HG03196 (cell line): ENCODE results near the gene EIF1AD.
A peak's percentile ranks its signal among the peaks of the same experiment; 100 is the strongest.

ENCODE experiments used
- ATAC-seq: cut with Tn5 transposase; IDR thresholded peaks from one replicate; pipeline ENCODE4 v1.9.1; 2021; ENCODE audit not compliant: unreplicated experiment

The EIF1AD gene

GRCh38 chr11:66006134-66006890 is 4.4 kb upstream of the EIF1AD start:
- no peak for ATAC-seq

DNA sequence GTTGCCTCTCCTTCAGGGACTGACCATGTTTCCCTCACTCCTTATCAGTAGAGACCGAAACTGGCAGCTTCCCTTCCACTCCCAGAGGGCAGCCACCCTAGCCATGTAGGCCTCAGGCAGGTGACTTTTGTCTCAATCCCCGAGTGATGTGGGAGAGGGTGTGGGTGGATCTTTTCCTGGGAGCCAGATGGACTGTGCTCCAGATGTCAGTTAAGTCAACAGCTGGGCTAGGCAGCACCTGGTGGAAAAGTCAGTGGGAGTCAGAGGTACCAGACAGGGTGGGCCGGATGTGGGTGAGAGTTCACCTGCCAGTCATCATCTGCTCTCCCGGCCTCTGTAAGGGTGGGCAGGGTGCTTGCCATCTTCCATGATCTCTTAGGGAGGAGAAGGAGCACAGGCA is 2.2 kb upstream of the EIF1AD start:
- no peak for ATAC-seq

DNA sequence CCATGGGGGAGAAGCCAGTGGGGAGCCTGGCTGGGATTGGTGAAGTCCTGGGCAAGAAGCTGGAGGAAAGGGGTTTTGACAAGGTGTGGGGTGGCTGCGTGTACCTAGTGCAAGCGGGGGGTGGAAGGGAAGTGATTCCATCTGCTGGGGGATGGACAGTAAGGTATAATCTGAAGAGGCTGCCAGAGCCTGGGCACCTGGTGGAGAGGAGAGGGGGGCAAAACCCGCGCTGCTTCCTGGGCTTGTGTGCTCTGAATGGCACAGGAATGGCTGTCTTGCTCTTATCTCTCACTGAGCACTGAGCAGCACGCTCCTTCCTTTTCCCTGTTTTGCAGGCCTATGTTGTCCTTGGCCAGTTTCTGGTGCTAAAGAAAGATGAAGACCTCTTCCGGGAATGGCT is 1.3 kb upstream of the EIF1AD start:
- ATAC-seq = no peak

DNA sequence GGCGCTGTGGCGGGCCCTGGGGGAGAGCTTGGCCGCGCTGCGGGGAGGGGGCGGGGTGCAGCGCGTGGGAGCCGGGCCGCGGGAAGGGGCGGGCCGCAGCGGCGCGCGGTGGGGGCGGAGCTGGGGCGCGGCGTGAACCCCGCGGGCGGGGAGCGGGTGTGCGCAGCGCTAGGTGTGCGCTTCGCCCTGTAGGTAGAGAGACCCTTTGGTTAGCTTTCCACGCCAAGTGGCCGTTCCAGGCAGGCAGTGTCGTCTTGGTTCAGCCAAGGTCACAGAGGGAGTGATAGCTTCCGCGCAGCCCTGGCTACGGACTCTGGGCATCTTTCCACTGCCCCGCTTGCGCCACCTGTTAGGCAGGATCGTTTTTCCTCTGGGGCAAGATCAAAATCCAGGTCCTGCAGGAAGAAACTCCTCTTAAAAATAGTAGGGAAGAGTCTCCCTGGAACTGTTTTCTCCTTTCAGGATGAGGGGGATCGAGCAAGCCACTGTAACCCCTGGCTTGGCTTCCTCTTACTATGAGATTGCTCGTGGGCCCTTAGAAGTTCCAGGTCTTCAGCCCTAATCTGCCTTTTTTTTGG is 780 bp upstream of the EIF1AD start:
- ATAC-seq = peak; percentile 38

DNA sequence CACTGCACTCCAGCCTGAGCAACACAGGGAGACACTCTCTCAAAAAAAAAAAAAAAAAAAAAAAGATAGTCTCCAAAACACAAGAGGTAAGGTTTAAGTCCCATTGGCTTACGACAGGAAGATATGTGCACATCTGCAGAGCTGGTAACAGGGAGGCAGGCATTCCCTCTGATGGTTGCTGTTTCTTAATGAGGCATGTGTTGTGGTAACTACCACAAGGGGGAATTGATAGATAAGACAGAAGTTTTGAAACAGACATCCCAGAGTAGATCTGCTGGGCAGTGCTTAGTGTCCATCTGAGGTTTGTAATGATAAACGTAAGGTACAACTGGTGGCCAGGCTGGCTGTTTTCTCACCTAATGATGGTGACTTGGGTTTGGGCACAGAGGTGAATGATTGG is 4.7 kb downstream of the EIF1AD start:
- no peak for ATAC-seq

DNA sequence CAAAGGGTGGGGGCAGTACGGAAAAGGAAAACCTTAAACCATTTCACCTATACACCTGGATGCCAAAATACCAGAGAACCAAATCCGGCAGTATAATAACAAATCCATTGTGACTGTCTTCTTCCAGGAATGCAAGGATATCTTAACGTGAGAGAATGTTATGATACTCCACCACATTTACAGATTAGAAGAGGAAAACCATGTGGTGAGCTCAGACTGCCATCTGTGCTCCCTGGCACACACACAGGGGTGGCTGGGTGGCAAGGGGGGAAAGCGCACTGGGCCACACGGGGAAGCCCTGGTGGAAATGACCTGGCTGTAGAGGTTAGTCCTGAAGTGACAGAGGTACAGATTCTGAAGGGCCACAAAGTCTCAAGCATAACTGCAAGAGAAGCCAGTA is 9.9 kb downstream of the EIF1AD start:
- no peak for ATAC-seq

DNA sequence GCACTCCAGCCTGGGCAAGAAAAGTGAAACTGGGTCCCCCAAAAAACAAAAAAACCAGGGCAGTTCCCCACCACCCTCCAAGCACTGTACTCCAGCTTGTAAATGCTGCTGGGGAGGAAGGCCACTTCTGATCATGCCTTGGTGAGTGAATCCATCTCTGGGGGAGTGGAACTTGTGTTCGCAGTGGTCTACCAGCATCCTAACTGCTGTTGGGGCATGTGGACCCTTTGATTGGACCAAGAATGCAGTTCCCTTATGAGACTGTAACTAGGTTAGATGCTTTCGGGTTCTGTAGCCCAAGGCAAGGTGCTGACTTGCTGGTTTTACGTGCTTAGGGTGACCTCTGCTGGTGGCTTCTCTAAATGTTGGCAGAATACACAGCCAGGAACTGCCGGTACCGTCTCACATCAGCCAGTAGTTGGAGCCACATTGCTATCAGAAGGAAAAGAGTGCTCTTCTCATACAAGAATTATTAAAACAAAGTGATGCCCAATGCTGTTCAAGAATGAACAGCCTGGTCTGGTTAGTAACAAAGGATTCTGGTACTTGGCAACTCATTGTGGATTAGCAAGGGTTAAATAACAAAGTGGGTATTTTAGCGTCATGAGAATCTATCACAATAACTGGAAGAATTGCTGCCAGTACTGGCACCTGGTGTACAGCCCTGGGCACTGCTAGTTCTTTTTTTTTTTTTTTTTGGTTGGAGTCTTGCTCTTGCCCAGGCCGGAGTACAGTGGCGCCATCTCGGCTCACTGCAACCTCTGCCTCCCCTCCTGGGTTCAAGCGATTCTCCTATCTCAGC is 13.0 kb downstream of the EIF1AD start:
- peak; percentile 82 for ATAC-seq

DNA sequence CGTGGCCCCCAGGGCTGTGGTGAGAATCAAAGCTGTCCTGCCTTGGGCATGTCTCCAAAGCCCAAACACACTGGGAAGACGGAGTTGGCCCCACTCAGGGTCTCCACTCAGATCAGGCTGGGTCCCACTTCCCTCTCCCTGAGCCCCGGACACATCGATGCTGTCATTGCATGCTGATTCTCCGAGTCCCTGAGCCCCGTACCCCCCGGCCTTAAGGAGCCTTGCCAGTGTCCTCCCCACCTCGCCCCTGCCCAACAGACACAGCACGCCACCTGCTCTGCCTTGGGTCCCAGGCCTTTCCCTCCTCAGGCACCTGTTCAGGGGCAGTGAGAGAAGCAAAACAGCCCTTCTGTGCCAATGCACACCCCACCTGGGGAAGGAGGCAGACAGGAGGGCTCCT is 14.6 kb downstream of the EIF1AD start:
- no peak for ATAC-seq

DNA sequence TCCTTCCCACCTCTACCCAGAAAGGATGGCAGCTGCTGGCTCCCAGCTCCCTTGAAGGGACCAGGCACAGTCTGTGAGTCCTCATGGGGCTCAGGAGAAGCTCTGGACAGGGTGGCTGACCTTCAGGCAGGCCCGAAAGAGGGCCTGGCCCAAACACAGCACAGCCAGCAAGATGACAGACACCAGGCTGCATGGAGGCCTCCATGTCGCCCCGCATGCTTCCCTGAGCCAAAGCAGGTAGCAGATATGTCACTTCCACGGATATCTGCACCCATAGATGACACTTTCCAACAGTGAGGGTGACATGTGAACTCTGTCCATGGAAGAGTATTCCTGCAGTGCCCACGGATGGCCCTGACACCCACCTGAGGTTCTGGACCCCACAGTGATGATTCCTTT is 18.4 kb downstream of the EIF1AD start:
- ATAC-seq = no peak

DNA sequence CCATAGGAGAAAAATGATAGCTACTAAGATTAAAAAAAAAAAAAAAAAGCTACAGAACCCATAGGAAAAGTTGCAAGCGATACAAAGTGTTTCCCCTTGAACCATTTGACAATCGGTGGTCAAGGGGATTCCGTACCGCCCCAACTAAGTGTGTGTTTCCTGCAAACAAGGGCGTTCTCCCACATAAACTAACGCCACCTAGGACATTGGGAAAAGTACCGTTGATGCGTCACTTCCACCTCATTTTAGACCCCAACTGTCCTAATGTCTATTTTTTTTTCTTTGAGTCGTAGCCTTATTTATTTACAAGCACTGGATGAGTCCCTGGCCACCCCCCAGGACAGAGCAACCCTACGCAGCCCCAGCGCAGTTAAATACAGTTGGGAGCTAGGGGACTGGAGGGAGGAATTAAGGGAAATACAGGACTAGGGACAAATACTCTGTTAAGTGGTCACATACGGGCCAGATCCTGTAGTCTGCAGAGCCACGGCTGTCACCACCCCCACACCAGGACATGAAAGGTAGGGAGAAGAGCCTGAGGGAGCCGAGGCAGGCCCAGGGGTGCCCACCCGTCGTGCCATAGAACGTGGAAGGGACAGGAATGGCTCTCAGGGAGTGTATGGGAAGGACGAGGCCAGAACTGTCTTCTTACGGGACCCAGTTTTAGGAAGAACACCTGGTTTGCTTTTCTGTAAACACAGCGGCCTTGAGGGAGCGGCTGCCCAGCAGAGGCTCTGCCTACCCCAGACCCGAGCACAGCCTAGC is 19.0 kb downstream of the EIF1AD start:
- ATAC-seq = no peak

DNA sequence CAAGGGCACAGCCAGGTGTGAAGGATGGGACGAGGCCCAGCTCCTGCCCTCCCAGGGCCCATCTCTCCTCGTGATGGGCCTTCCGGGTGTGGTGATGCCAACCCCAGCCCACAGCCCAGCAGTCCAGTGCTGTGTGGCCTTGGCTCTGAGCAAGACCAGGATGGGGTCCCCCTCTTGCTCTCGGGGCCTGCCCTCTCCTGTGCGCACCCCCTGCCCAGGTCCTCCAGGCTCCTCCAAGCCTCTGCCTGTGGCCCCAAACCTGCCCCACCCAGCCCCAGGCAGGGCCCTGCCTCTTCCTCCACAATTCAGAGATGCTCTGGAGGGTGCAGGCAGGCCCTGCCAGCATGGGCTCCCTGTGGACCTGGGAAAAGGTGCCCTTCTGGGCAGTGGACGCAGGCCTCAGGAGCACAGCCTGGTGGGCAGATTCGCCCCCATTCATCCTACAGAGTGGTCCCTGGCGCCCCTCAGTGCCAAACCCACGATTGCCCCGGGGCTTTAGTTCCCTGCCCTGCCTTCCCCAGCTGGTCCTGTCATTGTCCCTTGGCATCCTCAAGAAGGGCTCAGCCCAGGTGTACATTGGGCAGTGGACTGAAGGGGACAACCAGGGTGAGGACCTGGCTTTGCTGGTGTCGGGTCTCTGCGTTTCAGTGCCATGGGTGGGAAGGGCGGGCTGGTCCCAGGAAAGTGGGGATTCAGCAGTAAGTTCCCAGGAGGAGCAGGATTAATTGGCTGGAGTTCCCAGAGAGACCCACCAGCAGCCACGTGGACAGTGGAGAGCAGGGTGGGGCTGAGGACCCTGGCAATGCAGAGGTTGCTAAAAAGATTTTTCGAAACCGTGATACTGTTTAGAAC is 19.8 kb downstream of the EIF1AD start:
- ATAC-seq = no peak

DNA sequence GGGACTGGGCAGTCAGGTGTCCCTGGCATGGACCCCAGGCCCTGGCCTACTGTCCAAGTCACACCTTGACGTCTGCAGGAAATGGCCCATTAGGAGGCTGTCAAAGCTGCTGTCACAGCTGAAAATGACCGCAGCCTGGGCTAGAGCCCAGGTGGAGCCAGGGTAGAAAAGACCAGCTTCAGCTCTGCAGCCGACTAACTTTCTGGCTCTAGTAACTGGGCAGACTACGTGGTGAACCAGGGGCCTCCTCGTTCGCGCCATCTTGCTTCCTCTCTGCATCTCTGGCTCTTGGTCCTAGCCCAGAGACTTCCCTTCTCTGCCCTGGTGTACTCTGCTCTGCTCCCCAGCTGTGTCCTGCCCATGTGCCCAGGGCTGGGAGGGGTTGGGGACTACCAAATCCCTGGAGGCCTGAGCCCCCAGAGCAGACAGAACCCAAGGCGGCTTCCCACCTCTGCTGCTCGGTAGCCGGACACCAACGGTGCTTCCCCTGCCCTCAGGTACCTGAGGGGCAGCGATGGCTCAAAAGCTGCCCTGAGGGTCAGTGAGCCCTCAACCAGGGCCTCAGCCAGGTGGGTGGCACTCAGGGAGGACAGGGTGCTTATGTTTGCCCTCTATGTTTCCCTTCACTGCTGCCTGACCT is 20.7 kb downstream of the EIF1AD start:
- ATAC-seq = no peak

DNA sequence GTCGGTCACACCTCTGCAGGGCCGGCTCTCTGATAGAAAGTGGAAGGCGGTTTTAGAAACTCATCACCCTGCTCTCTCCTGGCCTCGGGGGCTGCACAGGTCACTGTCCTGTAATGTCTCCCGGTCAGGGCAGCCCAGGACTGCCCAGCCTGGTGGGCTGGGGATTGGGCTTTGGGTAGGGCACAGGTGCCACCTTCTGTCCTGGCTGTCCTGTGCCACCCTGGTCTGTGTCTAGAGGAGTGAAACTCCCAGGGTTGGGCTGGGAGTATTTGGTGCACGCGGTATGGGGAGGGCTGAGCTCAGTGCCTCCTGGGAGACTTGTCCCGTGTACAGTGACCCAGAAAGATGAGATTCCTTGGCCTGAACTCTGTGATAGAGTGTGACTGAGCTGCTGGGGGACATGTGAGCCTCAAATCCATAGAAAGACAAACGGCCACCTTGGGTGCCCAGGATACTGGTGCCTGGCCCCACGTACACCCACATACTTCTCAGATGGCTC is 22.6 kb downstream of the EIF1AD start:
- ATAC-seq = no peak

DNA sequence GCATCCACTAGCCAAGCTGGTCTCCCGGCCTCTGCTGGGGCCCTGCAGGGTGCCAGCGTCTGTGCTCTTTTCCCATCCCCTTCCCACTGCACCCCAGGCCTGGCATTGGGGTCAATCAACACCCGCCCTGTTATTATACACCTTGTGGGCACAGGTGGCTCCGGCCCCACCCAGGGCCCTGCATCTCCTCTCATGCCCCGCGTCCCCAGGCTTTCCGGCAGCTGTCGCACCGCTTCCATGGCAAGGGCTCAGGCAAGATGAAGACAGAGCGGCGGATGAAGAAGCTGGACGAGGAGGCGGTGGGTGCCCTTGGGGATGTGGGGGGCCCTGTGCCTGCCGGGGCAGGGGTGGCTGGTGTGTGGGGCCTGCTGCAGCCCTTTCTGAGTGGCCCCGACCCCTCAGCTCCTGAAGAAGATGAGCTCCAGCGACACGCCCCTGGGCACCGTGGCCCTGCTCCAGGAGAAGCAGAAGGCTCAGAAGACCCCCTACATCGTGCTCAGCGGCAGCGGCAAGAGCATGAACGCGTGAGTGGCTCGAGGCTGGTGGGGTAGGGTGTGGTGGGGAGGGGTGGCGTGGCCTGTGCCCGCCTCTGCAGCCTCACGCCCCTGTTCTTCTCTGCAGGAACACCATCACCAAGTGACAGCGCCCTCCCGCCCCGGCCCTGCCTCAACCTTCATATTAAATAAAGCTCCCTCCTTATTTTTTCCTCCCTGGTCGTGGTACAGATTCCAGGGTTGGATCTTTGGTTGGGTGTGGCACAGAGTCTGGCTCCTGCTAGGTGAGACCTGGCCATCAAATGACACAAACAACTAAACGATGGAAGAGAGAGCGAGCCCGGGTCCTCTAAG is 23.3 kb downstream of the EIF1AD start:
- ATAC-seq = no peak

GRCh38 chr11:65977621-65978390 is 24.2 kb downstream of the EIF1AD start:
- ATAC-seq = no peak

DNA sequence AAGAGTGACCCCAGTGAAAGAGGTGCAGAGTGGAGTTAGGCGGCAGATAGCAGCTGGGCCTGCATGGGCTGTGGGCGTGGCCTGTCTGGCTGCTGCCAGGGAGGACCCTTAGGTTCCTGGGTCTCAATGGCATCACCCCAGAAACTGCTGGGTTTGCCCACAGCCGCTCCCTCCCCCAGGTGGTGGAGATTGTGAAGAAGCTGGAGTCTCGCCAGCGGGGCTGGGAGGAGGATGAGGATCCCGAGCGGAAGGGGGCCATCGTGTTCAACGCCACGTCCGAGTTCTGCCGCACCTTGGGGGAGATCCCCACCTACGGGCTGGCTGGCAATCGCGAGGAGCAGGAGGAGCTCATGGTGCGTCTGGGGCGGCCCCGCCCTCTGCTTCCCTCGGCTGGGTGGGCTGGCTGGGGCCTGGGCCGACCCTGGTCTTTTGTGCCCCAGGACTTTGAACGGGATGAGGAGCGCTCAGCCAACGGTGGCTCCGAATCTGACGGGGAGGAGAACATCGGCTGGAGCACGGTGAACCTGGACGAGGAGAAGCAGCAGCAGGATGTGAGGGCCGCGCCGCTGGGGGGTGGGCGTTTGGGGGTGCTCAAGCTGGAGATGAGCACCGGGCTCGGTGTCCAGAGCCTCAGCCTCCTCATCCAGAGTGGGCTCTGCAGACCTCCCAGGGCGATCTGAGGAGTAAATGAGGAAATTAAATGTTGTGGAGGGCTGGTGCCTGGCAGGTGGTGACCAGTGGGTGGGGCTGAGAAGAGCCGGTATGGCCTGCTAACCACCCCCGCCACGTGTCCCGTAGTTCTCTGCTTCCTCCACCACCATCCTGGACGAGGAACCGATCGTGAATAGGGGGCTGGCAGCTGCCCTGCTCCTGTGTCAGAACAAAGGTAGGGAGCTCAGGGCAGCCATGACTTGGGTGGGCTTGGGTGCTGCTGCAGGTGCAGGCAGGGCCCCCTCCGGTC is 25.5 kb downstream of the EIF1AD start:
- ATAC-seq = no peak

DNA sequence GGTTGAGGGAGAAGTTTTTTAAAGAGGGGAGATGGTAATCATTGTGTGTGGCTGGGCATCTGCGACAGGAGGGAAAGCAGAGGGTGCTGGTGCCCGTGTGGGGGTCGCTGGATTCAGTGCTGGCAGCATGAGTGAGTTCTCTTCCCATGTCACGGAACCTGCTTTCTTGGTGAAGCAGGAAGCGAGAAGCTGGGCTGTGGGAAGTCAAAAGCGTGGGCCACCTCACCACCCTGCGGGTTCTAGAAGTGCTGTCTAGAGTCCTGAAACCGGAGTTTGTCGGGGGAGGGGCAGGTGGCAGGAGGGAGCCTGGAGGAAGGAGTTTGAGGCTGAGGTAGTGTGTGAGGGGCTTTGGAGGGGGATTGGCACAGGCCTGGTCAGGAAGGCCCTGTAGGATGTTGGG is 26.2 kb downstream of the EIF1AD start:
- no peak for ATAC-seq
